ENCODE measurements around the gene PI16.
A peak's percentile ranks its signal among the peaks of the same experiment; 100 is the strongest.

- TF ChIP-seq POLR2A (IDR thresholded peaks at IDR 0.05; ENCODE audit: low read depth, low read length) = no peak
- 0 out of 2 replicates have a peak, but pooled peaks have one; percentile 21 for TF ChIP-seq POLR2AphosphoS5 (IDR thresholded peaks at IDR 0.05; ENCODE audit: low read depth, low read length)
These were observed 29.0 kb downstream of the PI16 start for GRCh38 chr6:36983538-36983937.

All from GM12892 (cell line).